Activated T-helper 1 cell treated with anti-CD3 and anti-CD28 coated beads, Interleukin-12 subunit alpha, Interleukin-12 subunit beta, Interleukin-2, Interleukin-4 antibody, amounts not matched to agents 30 ng/mL and 10 ng/mL and 1 ng/mL, durations not matched to agents 14 hours and 24 hours and 36 hours (primary cell): ENCODE measurements around the gene ENOX1. TPM values are rescaled to one million over a fixed set of nuclear protein-coding genes. Genes with fewer than 3 reads are reported as not detected.
A peak's percentile ranks its signal among the peaks of the same experiment; 100 is the strongest.
"Not testable (repeated sequence)": the region's sequence is repeated elsewhere in the genome, so short reads cannot be mapped to it uniquely, and the experiment has no call there.

Experiments
- DNase-seq: peaks from one replicate; pipeline ENCODE4 v3.0.0; 2021; ENCODE audit warnings: low spot score
- H3K27ac Mint-ChIP-seq: one replicate; pipeline ENCODE4 v1.8.0; 2021; ENCODE audit warnings: mild to moderate bottlenecking, mixed read lengths
- H3K27me3 Mint-ChIP-seq: one replicate; pipeline ENCODE4 v1.8.0; 2022; ENCODE audit warnings: mild to moderate bottlenecking, moderate library complexity, mixed read lengths; ENCODE audit not compliant: insufficient read depth
- H3K36me3 Mint-ChIP-seq: one replicate; pipeline ENCODE4 v1.8.0; 2021; ENCODE audit warnings: low read depth, mixed read lengths
- H3K4me1 Mint-ChIP-seq: one replicate; pipeline ENCODE4 v1.8.0; 2021; ENCODE audit warnings: low read depth, mixed read lengths
- H3K4me3 Mint-ChIP-seq: one replicate; pipeline ENCODE4 v1.8.0; 2021; ENCODE audit warnings: mild to moderate bottlenecking, moderate library complexity, mixed read lengths
- H3K9me3 Mint-ChIP-seq: one replicate; pipeline ENCODE4 v1.8.0; 2021; ENCODE audit warnings: mixed read lengths
- intact Hi-C: fragments of 100-400 bp; cut with micrococcal nuclease; formaldehyde crosslinking; loops from one replicate; pipeline ENCODE4 v1.15.1; 2024
- total RNA-seq: library from RNA; stranded (reverse); gene quantifications from 2 replicates; pipeline ENCODE4 v1.2.3, GENCODE V29; 2022

The ENOX1 gene
- total RNA-seq, result 0.08 and 0.17 TPM in 2 replicates

- peaks cover 53% of the 10 kb centered on the region for H3K27me3 Mint-ChIP-seq
Observed at GRCh38 chr13:43786766-43787517, at the start of gene ENOX1. TSS of gene ENOX1 (minus strand) at chr13:43786972.

DNA sequence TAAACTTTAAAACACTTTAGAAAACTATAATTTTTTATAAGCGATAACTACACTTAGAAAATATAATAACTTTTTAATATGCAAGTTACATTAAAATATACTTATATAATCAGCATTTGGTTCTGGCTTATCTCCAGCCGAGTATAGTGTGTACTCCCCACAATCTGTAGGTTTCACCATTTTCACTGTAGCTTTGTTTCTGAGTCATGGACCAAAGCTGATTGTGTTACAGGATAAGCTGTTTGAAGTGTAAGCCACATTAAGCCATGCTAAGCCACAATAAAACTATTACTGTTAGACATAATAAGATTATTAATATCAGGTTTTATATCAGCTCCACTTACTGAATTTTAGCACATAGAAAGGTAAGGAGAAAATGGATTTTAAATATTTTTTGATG, 48.9 kb upstream of the ENOX1 start:
- DNase-seq, result no peak
- peaks cover 4% of the 10 kb centered on the region for H3K27me3 Mint-ChIP-seq
- no peak overlapping the region for H3K4me3 Mint-ChIP-seq
- intact Hi-C loops, result no loop called here
- H3K36me3 Mint-ChIP-seq, result no peaks in the 10 kb centered on the region
- H3K4me1 Mint-ChIP-seq, result no peaks in the 10 kb centered on the region
- H3K27ac Mint-ChIP-seq, result no peak overlapping the region
- H3K9me3 Mint-ChIP-seq, result no peaks in the 10 kb centered on the region

More at GRCh38 chr13:43786766-43787517, at the start of gene ENOX1:
- intact Hi-C loops, result no loop called here
- Mint-ChIP-seq H3K4me1 (peaks cover 6% of the 10 kb centered on the region), H3K9me3 (no peaks in the 10 kb centered on the region), H3K36me3 (no peaks in the 10 kb centered on the region), H3K4me3 (peak within 1 kb of the TSS; percentile 86), H3K27ac (no peak within 1 kb of the TSS)
- no peak for DNase-seq

DNA sequence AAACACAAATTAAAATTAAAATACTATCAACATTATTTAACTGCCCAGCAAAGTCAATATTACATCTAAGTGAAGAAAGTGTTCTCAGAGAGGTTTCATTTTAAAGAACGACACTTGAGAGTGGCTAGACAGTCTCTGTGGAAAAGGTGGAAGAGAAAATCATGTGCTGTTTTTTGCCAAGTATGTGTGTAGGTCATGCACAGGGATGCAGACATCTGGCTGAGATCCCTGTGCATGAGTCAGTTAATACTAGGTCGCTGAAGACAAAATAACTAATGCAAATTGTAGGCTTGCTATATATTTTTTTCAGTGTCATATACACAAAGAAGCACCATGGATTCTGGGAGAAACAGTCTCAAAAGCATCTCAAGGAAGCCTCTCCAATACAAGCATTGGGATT, 44.3 kb upstream of the ENOX1 start:
- no peaks in the 10 kb centered on the region for H3K4me1 Mint-ChIP-seq
- H3K4me3 Mint-ChIP-seq, result no peak overlapping the region
- intact Hi-C loops, result no loop called here
- H3K9me3 Mint-ChIP-seq, result no peaks in the 10 kb centered on the region
- no peak for DNase-seq
- no peaks in the 10 kb centered on the region for H3K36me3 Mint-ChIP-seq
- H3K27ac Mint-ChIP-seq, result no peak overlapping the region
- peaks cover 7% of the 10 kb centered on the region for H3K27me3 Mint-ChIP-seq

- intact Hi-C loops, result no loop called here
Observed at GRCh38 chr13:43830497-43830881, 43.7 kb upstream of the ENOX1 start.

DNA sequence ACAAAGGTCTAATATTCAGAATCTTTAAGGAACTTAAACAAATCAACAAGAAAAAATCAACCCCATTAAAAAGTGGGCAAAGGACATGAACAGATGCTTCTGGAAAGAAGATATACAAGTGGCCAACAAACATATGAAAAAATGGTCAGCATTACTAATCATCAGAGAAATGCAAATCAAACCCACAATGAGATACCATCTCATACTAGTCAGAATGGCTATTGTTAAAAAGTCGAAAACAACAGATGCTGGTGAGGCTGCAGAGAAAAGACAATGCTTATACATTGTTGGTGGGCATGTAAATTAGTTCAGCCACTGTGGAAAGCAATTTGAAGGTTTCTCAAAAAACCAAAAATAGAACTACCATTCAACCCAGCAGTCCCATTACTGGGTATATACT, 37.9 kb upstream of the ENOX1 start:
- H3K27me3 Mint-ChIP-seq, H3K27ac Mint-ChIP-seq, H3K9me3 Mint-ChIP-seq, DNase-seq, H3K36me3 Mint-ChIP-seq, H3K4me3 Mint-ChIP-seq, H3K4me1 Mint-ChIP-seq, intact Hi-C loops: not testable (repeated sequence)

More at GRCh38 chr13:43830497-43830881, 43.7 kb upstream of the ENOX1 start:
- Mint-ChIP-seq H3K9me3 (no peaks in the 10 kb centered on the region), H3K27me3 (peaks cover 7% of the 10 kb centered on the region), H3K4me1 (no peaks in the 10 kb centered on the region), H3K4me3 (no peak overlapping the region), H3K36me3 (no peaks in the 10 kb centered on the region), H3K27ac (no peak overlapping the region)
- no peak for DNase-seq

- Mint-ChIP-seq H3K27ac (no peak overlapping the region), H3K27me3 (peaks cover 12% of the 10 kb centered on the region), H3K36me3 (no peaks in the 10 kb centered on the region), H3K9me3 (no peaks in the 10 kb centered on the region), H3K4me3 (no peak overlapping the region), H3K4me1 (no peaks in the 10 kb centered on the region)
- intact Hi-C loops, result no loop called here
- no peak for DNase-seq
Observed at GRCh38 chr13:43822969-43823368, 36.2 kb upstream of the ENOX1 start.

DNA sequence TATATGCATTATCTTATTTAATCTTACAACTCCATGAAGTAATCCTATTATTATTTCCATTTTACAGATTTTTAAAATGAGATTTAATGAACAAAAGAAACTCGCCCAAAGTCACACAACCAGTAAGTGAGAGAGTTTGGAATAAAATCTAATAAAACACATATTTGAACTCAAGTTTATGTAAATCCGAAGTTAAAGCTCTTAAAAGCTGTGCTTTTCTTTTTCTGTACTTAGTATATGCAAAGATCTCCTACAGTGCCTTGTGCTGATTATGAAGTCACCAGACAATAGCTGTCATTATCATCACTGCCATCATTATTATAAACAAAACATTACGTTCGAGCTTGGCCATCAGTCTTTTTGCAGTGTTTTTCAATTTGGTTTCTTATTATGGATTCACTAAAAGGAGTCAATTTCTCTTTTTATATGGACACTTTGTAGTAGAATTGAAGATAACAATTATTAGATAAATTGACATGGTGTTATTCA, 29.7 kb upstream of the ENOX1 start:
- no peak for DNase-seq
- H3K4me1 Mint-ChIP-seq, result no peaks in the 10 kb centered on the region
- peaks cover 10% of the 10 kb centered on the region for H3K27me3 Mint-ChIP-seq
- H3K9me3 Mint-ChIP-seq, result no peaks in the 10 kb centered on the region
- H3K4me3 Mint-ChIP-seq, result no peak overlapping the region
- no peaks in the 10 kb centered on the region for H3K36me3 Mint-ChIP-seq
- no peak overlapping the region for H3K27ac Mint-ChIP-seq
- intact Hi-C loops, result no loop called here

DNA sequence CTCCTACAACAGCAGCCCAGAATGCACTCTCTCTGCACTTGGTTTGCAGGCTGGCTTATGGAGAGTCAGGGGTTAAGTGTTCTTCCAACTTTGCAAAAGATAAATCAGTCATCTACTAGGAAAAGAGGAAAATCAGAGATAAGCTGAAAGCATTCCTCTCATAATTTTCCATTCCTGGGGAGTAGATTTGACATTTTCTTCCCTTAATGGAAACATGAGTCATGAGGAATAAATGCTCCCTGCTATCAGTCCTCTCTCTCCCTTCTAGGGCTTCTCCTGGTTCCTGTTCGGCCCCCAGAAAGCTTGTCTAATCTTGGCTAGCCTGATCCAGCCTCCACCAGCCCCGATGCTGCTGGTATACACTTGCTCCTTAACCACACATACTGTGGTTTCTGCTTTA, 28.4 kb upstream of the ENOX1 start:
- Mint-ChIP-seq H3K27me3 (peaks cover 10% of the 10 kb centered on the region), H3K9me3 (no peaks in the 10 kb centered on the region), H3K27ac (no peak overlapping the region), H3K4me1 (no peaks in the 10 kb centered on the region), H3K4me3 (no peak overlapping the region), H3K36me3 (no peaks in the 10 kb centered on the region)
- intact Hi-C loops, result no loop called here
- DNase-seq, result no peak

GRCh38 chr13:43808676-43809075, 21.9 kb upstream of the ENOX1 start:
- Mint-ChIP-seq H3K27me3 (peaks cover 4% of the 10 kb centered on the region), H3K27ac (no peak overlapping the region), H3K36me3 (no peaks in the 10 kb centered on the region), H3K4me1 (peaks cover 4% of the 10 kb centered on the region), H3K4me3 (no peak overlapping the region), H3K9me3 (no peaks in the 10 kb centered on the region)
- intact Hi-C loops, result no loop called here
- DNase-seq, result no peak

- peaks cover 3% of the 10 kb centered on the region for H3K27me3 Mint-ChIP-seq
- intact Hi-C loops, result loop anchor here (2.0 kb wide), 1 partner anchor 1211 kb away; no protein-coding TSS in a partner anchor
- H3K9me3 Mint-ChIP-seq, result no peaks in the 10 kb centered on the region
- no peak for DNase-seq
- H3K36me3 Mint-ChIP-seq, result no peaks in the 10 kb centered on the region
- no peak overlapping the region for H3K27ac Mint-ChIP-seq
- H3K4me1 Mint-ChIP-seq, result peaks cover 4% of the 10 kb centered on the region
- H3K4me3 Mint-ChIP-seq, result no peak overlapping the region
Observed at GRCh38 chr13:43805681-43806128, 18.9 kb upstream of the ENOX1 start.

GRCh38 chr13:43805071-43805468, 18.3 kb upstream of the ENOX1 start:
- Mint-ChIP-seq H3K4me1 (peaks cover 4% of the 10 kb centered on the region), H3K4me3 (no peak overlapping the region), H3K36me3 (no peaks in the 10 kb centered on the region), H3K27ac (no peak overlapping the region), H3K9me3 (no peaks in the 10 kb centered on the region), H3K27me3 (peaks cover 3% of the 10 kb centered on the region)
- DNase-seq, result no peak
- intact Hi-C loops, result loop anchor here (2.0 kb wide), 1 partner anchor 1210 kb away; no protein-coding TSS in a partner anchor

- Mint-ChIP-seq H3K4me3 (no peak overlapping the region), H3K9me3 (no peaks in the 10 kb centered on the region), H3K4me1 (peaks cover 4% of the 10 kb centered on the region), H3K27me3 (peaks cover 3% of the 10 kb centered on the region), H3K36me3 (no peaks in the 10 kb centered on the region), H3K27ac (no peak overlapping the region)
- no peak for DNase-seq
- intact Hi-C loops, result loop anchor here (1.0 to 5.0 kb wide), 3 partner anchors 68 to 1210 kb away; no protein-coding TSS in a partner anchor
Observed at GRCh38 chr13:43804461-43805070, 17.8 kb upstream of the ENOX1 start.

GRCh38 chr13:43802511-43802910, 15.7 kb upstream of the ENOX1 start:
- Mint-ChIP-seq H3K27me3 (peaks cover 3% of the 10 kb centered on the region), H3K4me1 (peaks cover 5% of the 10 kb centered on the region), H3K36me3 (no peaks in the 10 kb centered on the region), H3K9me3 (no peaks in the 10 kb centered on the region), H3K27ac (no peak overlapping the region), H3K4me3 (no peak overlapping the region)
- no peak for DNase-seq
- intact Hi-C loops, result loop anchor here (5.0 kb wide), 1 partner anchor 70 kb away; no protein-coding TSS in a partner anchor
